Naive thymus-derived CD4-positive, alpha-beta T cell (primary cell): ENCODE measurements around the gene CCDC186. TPM values are rescaled to one million over a fixed set of nuclear protein-coding genes. Genes with fewer than 3 reads are reported as not detected.
"Not testable (repeated sequence)": the region's sequence is repeated elsewhere in the genome, so short reads cannot be mapped to it uniquely, and the experiment has no call there.

Experiments
- ATAC-seq: fragments of 150-1000 bp; cut with Tn5 transposase; 2 replicates; pipeline ENCODE4 v1.10.0; 2021; ENCODE audit warnings: mild to moderate bottlenecking, moderate library complexity
- CTCF ChIA-PET: fragments of 350-600 bp; sonication (Branson Sonifier 250); formaldehyde crosslinking; loops from one replicate; lab custom pipeline; 2021; ENCODE audit warnings: antibody characterized with exemption; lab: Charles Lee
- POLR2A ChIA-PET: fragments of 350-600 bp; sonication (Branson Sonifier 250); formaldehyde crosslinking; loops from one replicate; lab custom pipeline; 2021; ENCODE audit warnings: antibody characterized with exemption, inconsistent platforms; lab: Charles Lee
- DNase-seq, 9 donors: peaks; one replicate each; pipeline versions ENCODE4 v3.0.0 to v3.0.0-alpha.2; 2020 to 2022; ENCODE audit warnings: mixed read lengths in 1 of 9
- H3K27ac ChIP-seq: one replicate; pipeline ENCODE4 v1.7.0; 2013; ENCODE audit warnings: mild to moderate bottlenecking, low read depth, low read length, moderate library complexity
- H3K27me3 ChIP-seq, 2 donors: one replicate each; pipeline ENCODE4 v1.7.0; 2013; ENCODE audit warnings: low read length in 2 of 2, mild to moderate bottlenecking in 2 of 2, moderate library complexity in 2 of 2; ENCODE audit not compliant: control insufficient read depth in 2 of 2, insufficient read depth in 2 of 2
- H3K36me3 ChIP-seq, 3 experiments: 1 replicate in 2 of 3; 2 replicates in 1 of 3; pipeline ENCODE4 v1.7.0; 2013; ENCODE audit warnings: low read length in 3 of 3, mild to moderate bottlenecking in 3 of 3, moderate library complexity in 1 of 3; ENCODE audit not compliant: insufficient read depth in 3 of 3, control insufficient read depth in 2 of 3
- H3K4me1 ChIP-seq, 2 donors: one replicate each; pipeline ENCODE4 v1.7.0; 2013; ENCODE audit warnings: low read length in 2 of 2, mild to moderate bottlenecking in 2 of 2, moderate library complexity in 1 of 2; ENCODE audit not compliant: control insufficient read depth in 2 of 2, insufficient read depth in 2 of 2
- H3K4me3 ChIP-seq: 2 replicates; pipeline ENCODE4 v1.7.0; 2013; ENCODE audit warnings: mild to moderate bottlenecking, low read length
- H3K9me3 ChIP-seq, 3 experiments: 1 replicate in 2 of 3; 2 replicates in 1 of 3; pipeline ENCODE4 v1.7.0; 2013; ENCODE audit warnings: low read length in 3 of 3; ENCODE audit not compliant: control insufficient read depth in 2 of 3
- H3K27ac Mint-ChIP-seq, 9 donors: one replicate each; pipeline ENCODE4 v1.8.0; 2020 to 2022; ENCODE audit warnings: mixed read lengths in 9 of 9, mild to moderate bottlenecking in 8 of 9, moderate library complexity in 5 of 9, inconsistent platforms in 2 of 9
- H3K27me3 Mint-ChIP-seq, 5 donors: one replicate each; pipeline ENCODE4 v1.8.0; 2021 to 2022; ENCODE audit warnings: mixed read lengths in 5 of 5, mild to moderate bottlenecking in 1 of 5
- H3K36me3 Mint-ChIP-seq, 5 donors: one replicate each; pipeline ENCODE4 v1.8.0; 2020 to 2022; ENCODE audit warnings: mixed read lengths in 5 of 5, mild to moderate bottlenecking in 3 of 5, inconsistent platforms in 1 of 5
- H3K4me1 Mint-ChIP-seq, 7 donors: one replicate each; pipeline ENCODE4 v1.8.0; 2020 to 2022; ENCODE audit warnings: mixed read lengths in 7 of 7, mild to moderate bottlenecking in 3 of 7, inconsistent platforms in 1 of 7
- H3K4me3 Mint-ChIP-seq, 10 donors: one replicate each; pipeline ENCODE4 v1.8.0; 2020 to 2022; ENCODE audit warnings: mild to moderate bottlenecking in 10 of 10, mixed read lengths in 10 of 10, moderate library complexity in 6 of 10, inconsistent platforms in 2 of 10
- H3K9me3 Mint-ChIP-seq, 11 donors: one replicate each; pipeline ENCODE4 v1.8.0; 2020 to 2022; ENCODE audit warnings: mixed read lengths in 11 of 11, mild to moderate bottlenecking in 4 of 11, inconsistent platforms in 1 of 11, moderate library complexity in 1 of 11
- intact Hi-C, 2 donors: fragments of 100-400 bp; cut with micrococcal nuclease; formaldehyde crosslinking; loops; one replicate each; pipeline ENCODE4 v1.15.1; 2023
- polyA plus RNA-seq, 2 donors: library from polyadenylated mRNA; unstranded; fragments of 300-500 nt; fragmentation: Illumina TruSeq; gene quantifications; one replicate each; pipeline ENCODE4 v1.2.3, GENCODE V29; 2021
- total RNA-seq, 6 experiments: library from RNA in 5 of 6; stranded (reverse) in 5 of 6; gene quantifications; 1 replicate in 5 of 6; 2 replicates in 1 of 6; pipeline ENCODE4 v1.2.3 and lab custom pipeline; 2021 to 2026

Gene CCDC186
- total and polyA plus RNA-seq, 7 experiments from 2014 or later, result 18.6 to 42.9 (median 33.2) TPM

DNA sequence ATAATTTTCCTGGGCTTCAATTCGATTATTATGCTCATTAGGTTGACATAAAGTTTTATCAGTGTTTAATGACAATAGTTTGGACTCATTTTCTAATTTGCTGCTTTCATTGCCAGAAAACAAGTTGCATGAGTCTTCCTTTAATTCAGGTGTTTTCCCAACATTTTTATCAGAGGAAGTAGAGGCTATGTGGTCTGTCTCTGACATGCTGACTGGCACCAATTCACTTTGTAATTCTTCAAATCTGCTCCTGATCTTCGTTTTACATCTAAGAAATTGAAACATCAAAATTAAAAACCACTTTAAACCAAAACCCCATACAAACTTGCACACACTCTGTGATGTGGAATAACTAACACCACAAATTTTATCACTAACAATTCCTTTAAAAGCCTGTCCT lies 10.9 kb downstream of the CCDC186 start:
- Histone ChIP-seq H3K27me3 (no peaks in the 10 kb centered on the region), H3K36me3 (peaks cover 0 to 7% (median 0%) of the 10 kb centered on the region in 3 experiments), H3K27ac (no peak overlapping the region), H3K4me1 (peaks cover 5 to 7% of the 10 kb centered on the region in 2 donors), H3K4me3 (no peak overlapping the region), H3K9me3 (no peaks in the 10 kb centered on the region)
- ATAC-seq (no peak), DNase-seq (no peak)
- peak overlapping the region in 4 of 9 donors; percentile 22 to 59 (median 28) for H3K27ac Mint-ChIP-seq
- intact Hi-C loops, result no loop called here
- H3K27me3 Mint-ChIP-seq, result no peaks in the 10 kb centered on the region
- peaks cover 0 to 42% (median 28%) of the 10 kb centered on the region in 5 donors for H3K36me3 Mint-ChIP-seq
- ChIA-PET CTCF (interaction anchor here (1.1 kb wide), 1 partner anchor 16 kb away, joined by 3 read pairs; no protein-coding TSS in a partner anchor), POLR2A (no interaction called here)
- peaks cover 20 to 66% (median 59%) of the 10 kb centered on the region in 7 donors for H3K4me1 Mint-ChIP-seq
- peak overlapping the region in 1 of 10 donors; percentile 9 for H3K4me3 Mint-ChIP-seq
- H3K9me3 Mint-ChIP-seq, result peaks cover 0 to 4% (median 0%) of the 10 kb centered on the region in 11 donors

DNA sequence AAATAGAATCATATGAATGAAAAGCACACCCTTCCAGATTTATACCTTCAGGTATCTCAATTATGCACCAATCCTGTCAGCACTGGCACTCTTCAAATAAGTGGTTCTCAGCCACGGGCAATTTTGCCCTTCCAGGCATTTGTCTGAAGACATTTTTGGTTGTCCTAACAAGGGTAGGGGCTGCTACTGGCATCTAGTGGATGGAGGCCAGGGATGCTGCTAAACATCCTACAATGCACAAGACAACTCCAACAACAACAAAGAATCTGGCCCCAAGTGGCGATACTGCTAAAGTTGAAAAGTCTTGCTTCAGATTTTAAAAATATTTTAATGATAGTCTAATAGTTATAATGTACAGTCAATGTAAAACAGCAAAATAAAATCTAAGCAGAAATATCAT lies 16.1 kb downstream of the CCDC186 start:
- Mint-ChIP-seq H3K36me3 (peaks cover 0 to 42% (median 27%) of the 10 kb centered on the region in 5 donors), H3K27me3 (no peaks in the 10 kb centered on the region), H3K27ac (no peak overlapping the region), H3K9me3 (peaks cover 0 to 1% (median 0%) of the 10 kb centered on the region in 11 donors), H3K4me3 (no peak overlapping the region), H3K4me1 (peaks cover 3 to 48% (median 28%) of the 10 kb centered on the region in 7 donors)
- H3K27ac ChIP-seq, result no peak overlapping the region
- peaks cover 0 to 17% (median 9%) of the 10 kb centered on the region in 3 experiments for H3K36me3 ChIP-seq
- DNase-seq (no peak), ATAC-seq (no peak)
- no peaks in the 10 kb centered on the region for H3K27me3 ChIP-seq
- H3K4me1 ChIP-seq, result no peaks in the 10 kb centered on the region
- intact Hi-C loops, result no loop called here
- ChIA-PET POLR2A (no interaction called here), CTCF (no interaction called here)
- no peak overlapping the region for H3K4me3 ChIP-seq
- H3K9me3 ChIP-seq, result no peaks in the 10 kb centered on the region

DNA sequence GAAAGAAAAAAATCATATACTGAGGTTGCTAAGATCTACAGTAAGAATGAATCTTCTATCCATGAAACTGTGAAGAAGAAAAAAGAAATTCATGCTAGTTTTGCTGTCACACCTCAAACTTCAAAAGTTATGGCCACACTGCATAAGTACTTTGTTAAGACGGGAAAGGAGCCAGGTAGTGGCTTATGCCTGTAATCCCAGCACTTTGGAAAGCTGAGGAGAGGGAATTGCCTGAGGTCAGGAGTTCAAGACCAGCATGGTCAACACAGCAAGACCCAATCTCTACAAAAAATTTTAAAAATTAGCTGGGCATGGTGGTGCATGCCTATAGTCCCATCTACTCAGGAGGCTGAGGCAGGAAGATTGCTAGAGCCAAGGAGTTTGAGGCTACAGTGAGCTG lies 22.1 kb downstream of the CCDC186 start:
- H3K27me3 Mint-ChIP-seq, result no peaks in the 10 kb centered on the region
- intact Hi-C loops, result no loop called here
- no peak overlapping the region for H3K4me3 ChIP-seq
- no peak overlapping the region for H3K27ac Mint-ChIP-seq
- no peaks in the 10 kb centered on the region for H3K27me3 ChIP-seq
- CTCF ChIA-PET, result no interaction called here
- H3K27ac ChIP-seq, result no peak overlapping the region
- DNase-seq, result no peak
- H3K4me1 Mint-ChIP-seq, result peaks cover 2 to 27% (median 10%) of the 10 kb centered on the region in 7 donors
- H3K36me3 ChIP-seq, result peaks cover 0 to 38% (median 20%) of the 10 kb centered on the region in 3 experiments
- ATAC-seq, result no peak
- POLR2A ChIA-PET, result no interaction called here
- H3K9me3 Mint-ChIP-seq, result no peaks in the 10 kb centered on the region
- H3K4me1 ChIP-seq, result no peaks in the 10 kb centered on the region
- no peak overlapping the region for H3K4me3 Mint-ChIP-seq
- H3K9me3 ChIP-seq, result no peaks in the 10 kb centered on the region
- H3K36me3 Mint-ChIP-seq, result peaks cover 12 to 65% (median 47%) of the 10 kb centered on the region in 5 donors

DNA sequence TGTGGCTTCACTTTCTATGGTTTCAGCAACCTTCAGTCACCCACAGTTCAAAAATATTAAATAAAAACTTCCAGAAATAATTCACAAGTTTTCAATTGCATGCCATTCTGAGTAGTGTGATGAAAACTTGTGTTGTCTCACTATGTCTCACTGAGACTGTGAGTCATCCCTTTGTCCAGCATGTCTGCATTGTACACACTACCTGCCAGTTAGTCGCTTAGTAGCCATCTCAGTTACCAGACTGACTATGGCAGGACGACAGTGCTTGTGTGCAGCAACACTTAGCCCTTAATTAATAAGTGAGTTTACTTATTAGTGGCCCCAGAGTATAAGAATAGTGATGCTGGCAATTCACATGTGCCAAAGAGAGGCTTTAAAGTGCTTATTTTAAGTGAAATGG lies 22.5 kb downstream of the CCDC186 start:
- POLR2A ChIA-PET, result no interaction called here
- no peak for ATAC-seq

DNA sequence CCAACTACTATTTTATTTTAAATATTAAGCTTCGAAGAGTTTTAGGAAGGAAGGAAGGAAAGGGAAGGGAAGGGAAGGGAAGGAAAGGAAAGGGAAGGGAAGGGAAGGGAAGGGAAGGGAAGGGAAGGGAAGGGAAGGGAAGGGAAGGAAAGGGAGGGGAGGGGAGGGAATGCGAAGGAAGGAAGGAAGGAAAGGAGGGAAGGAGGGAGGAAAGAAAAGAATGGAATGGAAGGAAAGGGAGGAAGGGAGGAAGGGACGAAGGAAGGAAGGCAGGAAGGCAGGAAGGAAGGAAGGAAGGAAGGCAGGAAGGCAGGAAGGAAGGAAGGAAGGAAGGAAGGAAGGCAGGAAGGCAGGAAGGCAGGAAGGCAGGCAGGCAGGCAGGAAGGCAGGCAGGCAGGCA lies 24.5 kb downstream of the CCDC186 start:
- H3K4me3 Mint-ChIP-seq, H3K27me3 Mint-ChIP-seq, H3K27ac Mint-ChIP-seq, ATAC-seq, CTCF ChIA-PET, H3K4me3 ChIP-seq, DNase-seq, H3K9me3 Mint-ChIP-seq, H3K4me1 ChIP-seq, H3K27ac ChIP-seq, intact Hi-C loops, H3K27me3 ChIP-seq, H3K9me3 ChIP-seq: not testable (repeated sequence)
- H3K36me3 ChIP-seq, result peaks cover 0 to 41% (median 12%) of the 10 kb centered on the region in 3 experiments
- H3K4me1 Mint-ChIP-seq, result peaks cover 2 to 20% (median 7%) of the 10 kb centered on the region in 7 donors
- peaks cover 16 to 72% (median 42%) of the 10 kb centered on the region in 5 donors for H3K36me3 Mint-ChIP-seq
- POLR2A ChIA-PET, result interaction anchor here (0.7 to 1.1 kb wide), 2 partner anchors 22 to 24 kb away, joined by 3 read pairs; no protein-coding TSS in a partner anchor

More for the DNA sequence above, 22.5 kb downstream of the CCDC186 start:
- H3K4me3 ChIP-seq, result no peak overlapping the region
- Mint-ChIP-seq H3K27ac (no peak overlapping the region), H3K4me1 (peaks cover 2 to 24% (median 10%) of the 10 kb centered on the region in 7 donors), H3K36me3 (peaks cover 12 to 62% (median 43%) of the 10 kb centered on the region in 5 donors), H3K27me3 (no peaks in the 10 kb centered on the region), H3K9me3 (no peaks in the 10 kb centered on the region), H3K4me3 (no peak overlapping the region)
- no peaks in the 10 kb centered on the region for H3K27me3 ChIP-seq
- DNase-seq, result no peak
- no peaks in the 10 kb centered on the region for H3K4me1 ChIP-seq
- H3K9me3 ChIP-seq, result no peaks in the 10 kb centered on the region
- peaks cover 0 to 35% (median 18%) of the 10 kb centered on the region in 3 experiments for H3K36me3 ChIP-seq
- H3K27ac ChIP-seq, result no peak overlapping the region
- CTCF ChIA-PET, result no interaction called here
- intact Hi-C loops, result no loop called here

DNA sequence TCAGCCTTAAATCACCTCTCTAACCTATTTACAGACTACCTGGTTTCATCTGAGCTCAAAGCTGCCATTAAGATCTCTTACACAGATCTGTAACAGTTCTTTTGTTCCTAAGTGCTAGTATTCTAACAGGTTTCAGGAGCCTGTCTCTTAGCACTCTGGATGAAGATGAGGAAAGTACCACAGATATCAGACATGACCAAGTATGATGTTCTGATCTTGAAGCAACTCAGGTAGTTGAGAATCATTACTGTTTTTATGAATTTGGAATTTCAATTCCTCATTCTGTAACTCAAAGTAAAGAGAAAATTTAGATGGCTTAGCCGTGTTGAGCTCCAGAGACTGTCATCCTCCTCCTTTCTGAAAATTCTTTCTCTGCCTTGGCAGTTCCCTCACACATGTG lies 30.8 kb downstream of the CCDC186 start:
- Histone ChIP-seq H3K27ac (no peak overlapping the region), H3K9me3 (no peaks in the 10 kb centered on the region), H3K27me3 (no peaks in the 10 kb centered on the region), H3K4me1 (no peaks in the 10 kb centered on the region), H3K4me3 (no peak overlapping the region), H3K36me3 (peaks cover 11 to 38% (median 12%) of the 10 kb centered on the region in 3 experiments)
- POLR2A ChIA-PET, result no interaction called here
- H3K9me3 Mint-ChIP-seq, result no peaks in the 10 kb centered on the region
- no peaks in the 10 kb centered on the region for H3K27me3 Mint-ChIP-seq
- DNase-seq (no peak), ATAC-seq (no peak)
- CTCF ChIA-PET, result no interaction called here
- no peak overlapping the region for H3K27ac Mint-ChIP-seq
- H3K4me1 Mint-ChIP-seq, result no peaks in the 10 kb centered on the region
- peaks cover 12 to 70% (median 33%) of the 10 kb centered on the region in 5 donors for H3K36me3 Mint-ChIP-seq
- H3K4me3 Mint-ChIP-seq, result no peak overlapping the region
- intact Hi-C loops, result no loop called here

DNA sequence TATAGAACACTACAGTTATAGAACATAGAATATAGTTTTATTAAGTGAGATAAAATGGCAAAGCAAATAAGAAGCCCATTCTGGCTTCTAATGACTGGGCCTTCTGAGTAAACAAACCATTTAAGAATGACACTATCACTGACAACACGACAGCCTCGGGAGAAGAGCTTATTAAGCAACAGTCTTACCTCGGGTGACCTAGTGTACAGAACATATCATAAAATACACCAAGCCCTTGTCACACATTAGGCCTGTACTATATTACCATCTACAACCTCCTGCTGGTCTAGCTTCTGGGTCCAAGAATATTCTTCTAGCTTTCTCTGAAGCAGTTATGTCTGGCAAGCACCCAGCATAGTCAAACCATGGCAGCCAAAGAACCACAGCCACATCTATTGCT lies 32.0 kb downstream of the CCDC186 start:
- Mint-ChIP-seq H3K4me1 (no peaks in the 10 kb centered on the region), H3K27me3 (no peaks in the 10 kb centered on the region), H3K4me3 (no peak overlapping the region), H3K9me3 (no peaks in the 10 kb centered on the region), H3K27ac (no peak overlapping the region), H3K36me3 (peaks cover 4 to 63% (median 26%) of the 10 kb centered on the region in 5 donors)
- Histone ChIP-seq H3K9me3 (no peaks in the 10 kb centered on the region), H3K27me3 (no peaks in the 10 kb centered on the region), H3K4me1 (no peaks in the 10 kb centered on the region), H3K27ac (no peak overlapping the region), H3K36me3 (peaks cover 11 to 44% (median 12%) of the 10 kb centered on the region in 3 experiments), H3K4me3 (no peak overlapping the region)
- ChIA-PET POLR2A (no interaction called here), CTCF (interaction anchor here (0.6 kb wide), 2 partner anchors 9 to 402 kb away, joined by 3 read pairs; no protein-coding TSS in a partner anchor)
- intact Hi-C loops, result no loop called here
- DNase-seq, result no peak
- no peak for ATAC-seq
